ENCODE results near the gene TSSC4.

DNA sequence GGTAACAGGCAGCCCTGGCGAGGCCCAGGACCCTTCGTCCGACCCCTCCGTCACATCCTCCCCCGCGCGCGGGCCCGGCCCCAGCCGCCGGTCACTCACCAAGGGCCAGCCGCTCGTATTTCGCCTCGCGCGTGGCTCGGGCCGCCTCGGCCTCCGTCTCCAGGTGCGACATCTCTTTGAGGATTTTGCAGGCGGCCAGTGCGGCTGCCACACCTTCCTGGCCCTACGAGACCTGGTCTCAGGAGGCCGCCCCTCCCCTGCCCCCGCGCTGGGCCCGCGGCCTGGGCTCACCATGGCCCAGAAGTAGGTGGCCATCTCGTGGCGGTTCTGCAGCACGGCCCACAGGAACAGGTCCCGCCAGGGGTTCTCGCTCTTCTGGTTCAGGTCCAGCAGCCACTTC, 14.1 kb downstream of the TSSC4 start:
- TF ChIP-seq CTCF (conservative IDR thresholded peaks at IDR 0.05; ENCODE audit: low read length) = no peak
- no peak for TF ChIP-seq EZH2phosphoT487 (IDR thresholded peaks at IDR 0.05; ENCODE audit: borderline replicate concordance, low read depth, low read length)

All from OCI-LY7 (cell line).